ENCODE results near the gene RAB31.
A peak's percentile ranks its signal among the peaks of the same experiment; 100 is the strongest.

RAB31 gene

DNA sequence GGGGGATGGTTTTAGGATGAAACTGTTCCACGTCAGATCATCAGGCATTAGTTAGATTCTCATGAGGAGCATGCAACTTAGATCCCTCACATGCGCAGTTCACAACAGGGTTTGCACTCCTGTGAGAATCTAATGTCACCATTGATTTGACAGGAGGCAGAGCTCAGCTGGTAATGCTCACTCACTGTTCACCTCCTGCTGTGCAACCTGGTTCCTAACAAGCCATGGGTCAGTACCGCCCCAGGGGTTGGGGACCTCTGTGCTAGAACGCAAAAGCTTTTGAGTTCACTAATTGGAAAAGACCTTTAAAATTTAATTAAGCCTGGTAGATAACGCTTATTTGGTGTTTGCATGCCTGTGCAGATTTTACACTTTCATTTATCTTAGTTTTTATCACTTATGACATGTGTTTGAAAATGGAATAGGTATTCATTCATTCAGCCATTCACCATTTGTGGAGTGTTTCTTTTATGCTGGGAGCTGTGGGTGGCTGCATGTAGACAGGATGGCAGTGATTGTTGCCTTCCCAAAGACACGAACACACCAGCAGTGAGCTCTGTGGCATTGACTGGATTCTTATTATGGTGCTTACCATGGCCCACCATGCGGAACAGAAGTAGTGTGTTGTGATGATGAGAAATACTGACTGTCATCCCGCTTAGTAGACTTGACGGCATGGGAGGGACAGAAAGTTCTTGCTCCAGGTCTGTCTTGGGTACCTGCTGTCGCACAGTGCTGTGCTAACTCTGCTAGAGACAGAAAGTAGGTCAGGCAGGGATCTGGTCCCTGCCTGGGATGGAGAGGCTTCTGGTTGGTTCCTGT lies 6.4 kb downstream of the RAB31 start:
- DNase-seq = no peak

DNA sequence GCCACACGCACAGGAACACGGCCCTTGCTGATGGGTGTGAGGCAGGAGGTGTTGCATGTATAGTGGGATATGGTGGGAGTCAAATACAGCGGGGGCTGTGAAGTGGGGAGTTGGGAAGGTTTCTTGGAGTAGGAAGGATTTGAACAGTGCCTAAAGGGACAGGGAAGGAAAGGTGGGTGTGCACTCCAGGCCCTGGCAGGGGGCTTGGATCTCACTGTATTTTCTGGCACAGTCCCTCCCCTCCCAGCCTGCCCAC lies 6.9 kb downstream of the RAB31 start:
- DNase-seq = no peak

GRCh38 chr18:9715978-9716774 lies 8.1 kb downstream of the RAB31 start:
- DNase-seq = no peak

- no peak for DNase-seq
These were observed 8.9 kb downstream of the RAB31 start for GRCh38 chr18:9716780-9717563.

GRCh38 chr18:9719421-9719981 lies 11.4 kb downstream of the RAB31 start:
- DNase-seq = peak; percentile 86

GRCh38 chr18:9720327-9720726 lies 12.2 kb downstream of the RAB31 start:
- DNase-seq = no peak

DNA sequence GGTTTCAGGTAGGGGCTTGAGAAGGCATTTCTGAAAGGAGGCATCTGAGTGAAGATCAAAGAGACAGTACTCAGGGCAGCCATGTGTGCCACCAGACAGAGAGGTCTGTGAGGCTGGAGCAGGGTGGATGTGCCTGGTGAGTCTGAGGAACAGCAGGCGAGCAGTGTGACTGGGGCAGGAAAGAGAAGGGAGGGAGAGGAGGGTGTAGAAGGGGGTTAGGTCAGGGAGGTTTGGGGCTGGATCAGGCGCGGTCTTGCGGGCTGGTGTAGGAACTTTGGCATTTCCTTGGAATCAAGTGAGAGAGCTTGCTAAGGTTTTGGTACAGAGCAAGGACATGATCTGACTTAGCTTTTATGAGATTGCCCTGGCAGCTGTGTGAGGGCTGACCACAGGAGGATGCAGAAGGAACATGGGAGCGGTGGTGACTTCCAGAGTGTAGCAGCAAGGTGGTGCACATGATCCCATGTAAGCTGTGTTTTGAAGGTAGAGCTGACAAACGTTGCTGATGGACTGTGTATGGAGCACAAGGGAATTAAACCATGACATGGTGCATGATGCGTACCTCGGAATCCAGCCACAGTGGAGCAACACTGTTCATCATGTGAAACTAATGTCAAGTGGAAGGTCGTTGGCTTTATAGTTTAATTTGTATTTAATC lies 13.9 kb downstream of the RAB31 start:
- DNase-seq = no peak

- no peak for DNase-seq
These were observed 14.6 kb downstream of the RAB31 start for GRCh38 chr18:9722691-9723090.

GRCh38 chr18:9724797-9725585 lies 16.9 kb downstream of the RAB31 start:
- DNase-seq = no peak

GRCh38 chr18:9726175-9726574 lies 18.1 kb downstream of the RAB31 start:
- no peak for DNase-seq

- no peak for DNase-seq
These were observed 18.8 kb downstream of the RAB31 start for GRCh38 chr18:9726936-9727335.

DNA sequence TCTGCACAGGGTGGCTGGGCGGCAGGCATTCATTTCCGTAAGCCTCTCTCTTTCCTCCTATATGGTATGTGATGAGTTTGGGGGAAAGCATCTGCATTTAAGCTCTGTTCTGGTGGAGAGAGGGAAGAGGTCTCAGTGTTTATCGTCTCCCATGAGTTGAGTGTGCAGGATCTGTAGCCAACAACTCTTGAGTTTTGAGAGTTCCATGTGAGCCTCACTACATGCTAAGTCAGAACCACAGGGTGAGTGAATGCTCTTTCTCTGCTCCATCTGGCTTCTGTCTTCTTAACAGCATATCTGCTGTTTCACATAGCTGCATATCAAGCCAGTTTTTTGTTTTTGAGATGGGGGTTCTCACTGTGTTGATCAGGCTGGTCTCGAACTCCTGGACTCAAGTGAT lies 22.7 kb downstream of the RAB31 start:
- DNase-seq = no peak

DNA sequence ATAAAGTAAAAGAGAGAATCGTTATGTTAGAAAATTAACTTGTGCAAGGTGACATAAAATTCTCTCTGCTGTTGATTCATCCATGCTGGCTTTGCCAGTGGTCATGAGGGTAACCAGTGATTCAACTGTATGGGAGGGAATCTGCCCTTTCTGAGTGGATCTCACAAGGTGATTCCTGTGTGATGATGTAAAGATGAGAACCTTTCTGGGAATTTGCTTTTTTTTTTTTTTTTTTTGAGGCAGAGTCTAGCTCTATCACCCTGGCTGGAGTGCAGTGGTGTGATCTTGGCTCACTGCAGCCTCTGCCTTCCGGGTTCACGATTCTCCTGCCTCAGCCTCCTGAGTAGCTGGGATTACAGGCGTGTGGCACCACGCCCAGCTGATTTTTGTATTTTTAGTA lies 23.3 kb downstream of the RAB31 start:
- peak; percentile 76 for DNase-seq

GRCh38 chr18:9732031-9732430 lies 23.9 kb downstream of the RAB31 start:
- no peak for DNase-seq

DNA sequence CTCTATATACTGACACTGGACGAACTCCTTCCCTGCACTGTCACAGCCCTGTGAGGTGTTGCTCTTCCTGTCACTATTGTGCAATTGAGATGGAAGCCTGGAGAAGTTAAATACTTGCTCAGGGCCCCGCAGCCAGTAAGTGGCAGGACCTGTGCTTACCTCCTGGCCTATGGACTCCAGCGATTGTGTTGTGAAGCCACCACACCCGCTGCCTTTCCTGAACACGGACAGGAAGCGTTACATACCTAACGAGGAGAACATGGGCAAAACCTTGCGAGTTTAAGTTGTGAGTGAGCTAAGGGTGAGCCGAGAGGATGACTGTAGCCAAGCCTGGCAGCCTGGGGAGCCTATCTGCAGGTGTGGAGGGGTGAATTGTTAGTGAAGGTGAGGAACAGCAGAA lies 26.1 kb downstream of the RAB31 start:
- no peak for DNase-seq

- no peak for DNase-seq
These were observed 27.1 kb downstream of the RAB31 start for GRCh38 chr18:9735238-9735637.

DNA sequence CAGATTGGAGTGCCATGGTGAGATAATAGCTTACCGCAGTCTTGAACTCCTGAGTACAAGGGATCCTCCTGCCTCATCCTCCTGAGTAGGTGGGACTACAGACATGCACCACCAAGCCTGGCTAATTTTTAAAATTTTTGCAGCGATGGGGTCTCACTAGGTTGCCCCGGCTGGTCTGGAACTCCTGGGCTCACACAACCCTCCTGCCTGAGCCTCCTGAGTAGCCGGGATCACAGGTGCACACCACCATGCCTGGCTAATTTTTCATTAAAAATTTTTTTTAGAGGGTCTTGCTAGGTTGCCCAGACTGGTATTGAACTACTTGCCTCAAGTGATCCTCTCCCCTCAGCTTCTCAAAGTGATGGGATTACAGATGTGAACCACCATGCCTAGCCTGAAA lies 27.8 kb downstream of the RAB31 start:
- no peak for DNase-seq

DNA sequence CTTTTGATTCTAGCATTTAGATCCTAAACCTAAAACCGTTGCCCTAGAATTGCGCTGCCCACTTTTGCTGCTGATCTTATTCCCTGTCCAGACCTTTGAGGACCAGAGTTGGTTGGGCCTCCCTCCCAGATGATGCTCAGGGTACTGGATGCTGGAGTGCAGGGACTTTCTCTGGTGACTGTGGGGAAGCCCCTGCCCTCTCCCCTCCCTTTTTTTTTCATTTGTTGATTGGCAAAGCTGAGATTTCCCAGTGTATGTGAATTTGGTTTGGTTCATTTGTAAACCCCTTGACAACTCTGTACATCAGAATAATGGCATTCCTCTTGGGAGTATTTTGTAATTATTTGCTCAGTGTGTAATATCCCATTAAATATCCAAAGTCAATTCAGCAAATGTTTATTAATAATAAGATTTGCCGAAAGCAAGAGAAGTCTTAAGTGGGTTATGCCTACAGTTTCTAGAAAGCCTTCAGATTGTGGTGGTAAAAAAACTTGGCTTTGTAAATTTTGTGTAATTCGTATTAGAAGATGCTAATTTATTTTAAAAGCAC lies 28.3 kb downstream of the RAB31 start:
- DNase-seq = no peak

- peak; percentile 55 for DNase-seq
These were observed 28.9 kb downstream of the RAB31 start for GRCh38 chr18:9737006-9737405.

DNA sequence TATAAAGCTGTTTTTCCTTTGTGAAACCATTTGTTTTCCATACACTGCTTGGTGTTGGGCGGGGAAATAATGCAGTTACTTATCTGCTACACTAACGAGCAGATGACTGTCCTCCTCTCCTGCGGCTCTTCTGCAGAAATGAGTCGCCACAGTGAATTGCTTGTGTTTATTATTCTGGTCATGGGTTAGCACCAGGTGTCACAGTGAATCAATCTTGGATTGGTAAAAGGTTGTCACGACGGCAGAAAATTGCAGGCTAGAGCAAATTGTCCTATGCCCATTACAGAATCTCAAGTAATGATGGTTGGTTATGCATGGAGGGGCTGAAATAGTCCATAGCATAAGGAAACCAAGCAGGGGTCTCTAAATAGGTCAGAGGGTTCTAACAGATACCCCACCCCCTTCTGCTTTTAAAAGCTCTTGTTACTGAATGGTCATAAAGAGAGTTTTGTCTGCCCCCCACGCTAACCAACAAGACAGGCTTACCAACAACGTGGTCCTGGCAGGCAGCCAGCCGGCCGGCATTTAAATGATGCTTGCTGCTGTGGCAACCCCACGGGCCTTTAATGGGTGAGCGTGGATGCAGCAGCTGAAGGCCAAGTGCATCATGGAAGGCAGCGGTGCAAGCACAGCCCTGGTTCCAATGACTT lies 29.5 kb downstream of the RAB31 start:
- DNase-seq = peak; percentile 50

Measured in fibroblast of skin of right quadriceps (primary cell).